Adrenal gland (tissue), 12 donors: ENCODE data around the gene SLIT3. TPM values are rescaled to one million over a fixed set of nuclear protein-coding genes. Genes with fewer than 3 reads are reported as not detected.

Experiments used
- DNase-seq, 7 donors: peaks; one replicate each; pipeline ENCODE4 v3.0.0-alpha.2; 2019 to 2020
- H3K27ac ChIP-seq, 5 donors: fragments of 200-600 bp; sonication (generic) in 4 of 5; 1 replicate in 3 of 5; 2 replicates in 2 of 5; pipeline versions ENCODE4 v1.5.1 to v1.8.0; 2016 to 2020; ENCODE audit warnings: mild to moderate bottlenecking in 1 of 5
- H3K27me3 ChIP-seq: fragments of 200-600 bp; 2 replicates; pipeline ENCODE4 v1.8.0; 2021
- H3K36me3 ChIP-seq, 2 donors: fragments of 200-600 bp; replicated peaks in 1 of 2; 1 replicate in 1 of 2; 2 replicates in 1 of 2; pipeline versions ENCODE4 v1.5.1 to v1.8.0; 2018 to 2022
- H3K4me1 ChIP-seq, 2 donors: fragments of 200-600 bp; replicated peaks in 1 of 2; 1 replicate in 1 of 2; 2 replicates in 1 of 2; pipeline versions ENCODE4 v1.5.1 to v1.8.0; 2018 to 2021
- H3K4me3 ChIP-seq, 4 donors: fragments of 200-600 bp; sonication (generic) in 3 of 4; one replicate each; pipeline ENCODE4 v1.5.1; 2016 to 2018
- H3K9me3 ChIP-seq, 3 donors: fragments of 200-600 bp; sonication (generic) in 1 of 3; replicated peaks in 1 of 3; 1 replicate in 2 of 3; 2 replicates in 1 of 3; pipeline versions ENCODE4 v1.5.1 to v1.8.0; 2016 to 2021
- CTCF ChIP-seq, 6 experiments: fragments of 450-650 bp in 4 of 6; fragments of 200-600 bp in 2 of 6; sonication (generic) in 1 of 6; IDR thresholded peaks; 1 replicate in 5 of 6; 2 replicates in 1 of 6; pipeline versions ENCODE4 v1.5.1 to v1.8.0; 2016 to 2021; ENCODE audit warnings: antibody characterized with exemption in 6 of 6, mild to moderate bottlenecking in 2 of 6, moderate library complexity in 1 of 6
- POLR2A ChIP-seq, 2 donors: fragments of 450-650 bp; IDR thresholded peaks; one replicate each; pipeline ENCODE4 v1.6.1; 2017; ENCODE audit warnings: antibody characterized with exemption in 2 of 2, mild to moderate bottlenecking in 2 of 2, moderate library complexity in 1 of 2
- WGBS, 4 donors: extraction: QIAGEN DNeasy Blood & Tissue Kit in 2 of 4; methylation state at CpG; one replicate each; pipeline versions ENCODE4 v1.1.5 to v1.1.7; 2013 to 2017; 5-methylcytosine and 5-hydroxymethylcytosine counted together
- intact Hi-C, 2 donors: fragments of 100-400 bp; cut with DNase I; formaldehyde crosslinking; loops; one replicate each; pipeline versions ENCODE4 v1.14.1 to v1.15.0; 2022 to 2023
- polyA plus RNA-seq, 3 donors: library from polyadenylated mRNA; stranded (reverse); fragments of 200-250 nt in 2 of 3; fragments of 350-450 nt in 1 of 3; fragmentation: Illumina TruSeq in 1 of 3; extraction: RNeasy Lipid Tissue Mini Kit (QIAGEN cat#74804) in 1 of 3; gene quantifications; one replicate each; pipeline ENCODE4 v1.2.3, GENCODE V29; 2013 to 2014
- total RNA-seq, 9 donors: library from RNA; depleted of rRNA in 4 of 9; stranded (reverse); fragments of >200 nt in 4 of 9; fragments of 120-200 nt in 1 of 9; fragmentation: NEBNext Ultra II Directional in 1 of 9; extraction: Animal tissue kit (Norgen Biotek cat#: 25700) in 1 of 9; gene quantifications; one replicate each; pipeline versions ENCODE4 v1.1.0 to v1.2.4, GENCODE V29; 2013 to 2023
- donor health status: healthy with polysubstance abuse.
- donor health status: Bipolar disorder and iron deficiency.
- donor health status: DM: yes; HTN: yes; CAD: no.
- donor health status: DM: no; HTN: no; CAD: no.
- donor health status: DM: no; HTN: no; CAD: no.
- donor health status: DM: yes; HTN: yes; CAD: no.

The SLIT3 gene
- total and polyA plus RNA-seq, 12 donors: 10.0 to 94.1 (median 32.8) TPM

GRCh38 chr5:168885324-168886120 lies 415.4 kb downstream of the SLIT3 start:
- intact Hi-C loops: no loop called here
- TF ChIP-seq CTCF (IDR thresholded peaks at IDR 0.05) (no peak), POLR2A (IDR thresholded peaks at IDR 0.05) (no peak)
- Histone ChIP-seq H3K27me3 (no peaks in the 10 kb centered on the region), H3K36me3 (no peaks in the 10 kb centered on the region), H3K27ac (peak overlapping the region in 1 of 5 donors; percentile 24), H3K9me3 (no peaks in the 10 kb centered on the region), H3K4me3 (no peak overlapping the region), H3K4me1 (peaks cover 0 to 28% of the 10 kb centered on the region in 2 donors)
- DNase-seq: peak in 6 of 7 donors; percentile 19 to 77 (median 34)
- 63 to 71% (median 68%) methylated on average over 13 to 14 of the region's 14 CpGs for WGBS, 4 donors

GRCh38 chr5:168883991-168884390 lies 416.9 kb downstream of the SLIT3 start:
- no peak overlapping the region for H3K4me3 ChIP-seq
- DNase-seq: no peak
- no peaks in the 10 kb centered on the region for H3K27me3 ChIP-seq
- peaks cover 0 to 28% of the 10 kb centered on the region in 2 donors for H3K4me1 ChIP-seq
- TF ChIP-seq POLR2A (IDR thresholded peaks at IDR 0.05) (no peak), CTCF (IDR thresholded peaks at IDR 0.05) (no peak)
- H3K9me3 ChIP-seq: no peaks in the 10 kb centered on the region
- H3K27ac ChIP-seq: no peak overlapping the region
- no peaks in the 10 kb centered on the region for H3K36me3 ChIP-seq
- intact Hi-C loops: no loop called here
- WGBS, 4 donors: 72 to 77% (median 74%) methylated on average over 8 of the region's 8 CpGs

DNA sequence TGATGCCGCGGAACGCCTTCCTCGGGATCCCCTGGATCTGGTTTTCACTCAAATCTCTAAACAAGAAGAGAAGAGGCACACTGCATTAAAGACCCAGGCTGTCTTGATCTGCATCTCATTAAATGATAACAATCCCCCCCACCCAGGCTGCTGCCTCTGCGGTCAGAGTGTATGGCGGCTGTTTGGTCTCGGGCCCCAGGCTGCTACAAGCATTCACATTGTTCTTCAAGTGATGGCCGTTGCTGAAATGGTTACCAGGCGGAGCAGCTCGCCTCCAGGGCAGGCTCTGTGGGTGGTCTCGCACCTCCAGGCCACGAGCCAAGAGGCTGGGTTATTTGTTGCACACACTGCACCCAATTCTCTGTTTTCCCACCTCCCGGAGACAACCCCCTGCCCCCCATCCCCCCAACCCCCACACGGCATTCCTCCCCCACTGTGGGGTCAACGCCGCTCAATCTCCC lies 417.6 kb downstream of the SLIT3 start:
- WGBS, 4 donors: 75 to 81% (median 80%) methylated on average over 11 to 16 of the region's 16 CpGs
- no peak for DNase-seq
- H3K9me3 ChIP-seq: no peaks in the 10 kb centered on the region
- intact Hi-C loops: no loop called here
- no peak overlapping the region for H3K4me3 ChIP-seq
- TF ChIP-seq POLR2A (IDR thresholded peaks at IDR 0.05) (no peak), CTCF (IDR thresholded peaks at IDR 0.05) (no peak)
- no peaks in the 10 kb centered on the region for H3K27me3 ChIP-seq
- H3K36me3 ChIP-seq: no peaks in the 10 kb centered on the region
- no peak overlapping the region for H3K27ac ChIP-seq
- H3K4me1 ChIP-seq: peaks cover 0 to 28% of the 10 kb centered on the region in 2 donors

- no peak for DNase-seq
- Histone ChIP-seq H3K9me3 (no peaks in the 10 kb centered on the region), H3K4me3 (no peak overlapping the region), H3K27me3 (no peaks in the 10 kb centered on the region), H3K36me3 (no peaks in the 10 kb centered on the region), H3K27ac (no peak overlapping the region), H3K4me1 (peaks cover 0 to 24% of the 10 kb centered on the region in 2 donors)
- TF ChIP-seq POLR2A (IDR thresholded peaks at IDR 0.05): no peak
- TF ChIP-seq CTCF (IDR thresholded peaks at IDR 0.05): no peak
- intact Hi-C loops: no loop called here
- 79 to 88% (median 85%) methylated on average over 12 of the region's 12 CpGs for WGBS, 4 donors
These were observed 418.7 kb downstream of the SLIT3 start for GRCh38 chr5:168882283-168882682.
